Activated CD4-positive, alpha-beta T cell treated with anti-CD3 and anti-CD28 coated beads, Interleukin-10, Interleukin-2, amounts not matched to agents 100 ng/mL and 50 ng/mL, durations not matched to agents 16 hours and 8 hours (primary cell): ENCODE results near the gene SH3TC2.

Experiments used
- DNase-seq: peaks from one replicate; pipeline ENCODE4 v3.0.0-alpha.2; 2020

Gene SH3TC2

GRCh38 chr5:149027636-149028035, 35.2 kb downstream of the SH3TC2 start:
- no peak for DNase-seq

- DNase-seq: no peak
Observed at GRCh38 chr5:149024943-149025342, 37.9 kb downstream of the SH3TC2 start.

- no peak for DNase-seq
Observed at GRCh38 chr5:149024477-149024876, 38.4 kb downstream of the SH3TC2 start.

- no peak for DNase-seq
Observed at GRCh38 chr5:149022200-149022599, 40.7 kb downstream of the SH3TC2 start.

- no peak for DNase-seq
Observed at GRCh38 chr5:149019679-149020078, 43.2 kb downstream of the SH3TC2 start.

GRCh38 chr5:149018909-149019443, 43.9 kb downstream of the SH3TC2 start:
- peak; percentile 62 for DNase-seq

GRCh38 chr5:149017636-149018035, 45.2 kb downstream of the SH3TC2 start:
- no peak for DNase-seq

GRCh38 chr5:149015561-149015960, 47.3 kb downstream of the SH3TC2 start:
- DNase-seq: no peak

GRCh38 chr5:149015126-149015525, 47.7 kb downstream of the SH3TC2 start:
- DNase-seq: no peak

- DNase-seq: no peak
Observed at GRCh38 chr5:149014571-149015031, 48.3 kb downstream of the SH3TC2 start.

GRCh38 chr5:149013796-149014195, 49.1 kb downstream of the SH3TC2 start:
- no peak for DNase-seq

GRCh38 chr5:149012350-149012749, 50.5 kb downstream of the SH3TC2 start:
- no peak for DNase-seq

GRCh38 chr5:149011728-149012127, 51.1 kb downstream of the SH3TC2 start:
- no peak for DNase-seq

- no peak for DNase-seq
Observed at GRCh38 chr5:149011084-149011483, 51.8 kb downstream of the SH3TC2 start.

- no peak for DNase-seq
Observed at GRCh38 chr5:149007174-149007573, 55.7 kb downstream of the SH3TC2 start.

- DNase-seq: no peak
Observed at GRCh38 chr5:149006426-149006825, 56.4 kb downstream of the SH3TC2 start.

GRCh38 chr5:149005077-149005892, 57.6 kb downstream of the SH3TC2 start:
- DNase-seq: peak; percentile 4

GRCh38 chr5:149004559-149004958, 58.3 kb downstream of the SH3TC2 start:
- DNase-seq: no peak

GRCh38 chr5:149002761-149003689, 59.8 kb downstream of the SH3TC2 start:
- no peak for DNase-seq

- DNase-seq: no peak
Observed at GRCh38 chr5:149002053-149002452, 60.8 kb downstream of the SH3TC2 start.

GRCh38 chr5:149001162-149001561, 61.7 kb downstream of the SH3TC2 start:
- DNase-seq: no peak

GRCh38 chr5:148999741-149000140, 63.1 kb downstream of the SH3TC2 start:
- DNase-seq: no peak

GRCh38 chr5:148998174-148998797, 64.6 kb downstream of the SH3TC2 start:
- peak; percentile 59 for DNase-seq
